Naive thymus-derived CD8-positive, alpha-beta T cell (primary cell): ENCODE data around the gene PPP1CB. TPM values are rescaled to one million over a fixed set of nuclear protein-coding genes. Genes with fewer than 3 reads are reported as not detected.

Source experiments
- ATAC-seq, 2 donors: fragments of 150-1000 bp; cut with Tn5 transposase in 1 of 2; sonication (Bioruptor Pico), chemical (Tn5 transposase) in 1 of 2; 1 replicate in 1 of 2; 2 replicates in 1 of 2; pipeline ENCODE4 v1.10.0; 2021; ENCODE audit warnings: mild to moderate bottlenecking in 2 of 2, moderate library complexity in 2 of 2
- POLR2A ChIA-PET: fragments of 350-600 bp; sonication (Branson Sonifier 250); formaldehyde crosslinking; loops from one replicate; lab custom pipeline; 2021; ENCODE audit warnings: antibody characterized with exemption; lab: Charles Lee
- DNase-seq, 10 donors: peaks; one replicate each; pipeline versions ENCODE4 v3.0.0 to v3.0.0-alpha.2; 2020 to 2022
- H3K27ac Mint-ChIP-seq, 10 donors: one replicate each; pipeline ENCODE4 v1.8.0; 2020 to 2022; ENCODE audit warnings: mild to moderate bottlenecking in 10 of 10, mixed read lengths in 10 of 10, moderate library complexity in 4 of 10, inconsistent platforms in 1 of 10
- H3K27me3 Mint-ChIP-seq, 5 donors: one replicate each; pipeline ENCODE4 v1.8.0; 2021 to 2022; ENCODE audit warnings: mixed read lengths in 5 of 5
- H3K36me3 Mint-ChIP-seq, 3 donors: one replicate each; pipeline ENCODE4 v1.8.0; 2020 to 2022; ENCODE audit warnings: mixed read lengths in 3 of 3, mild to moderate bottlenecking in 2 of 3, inconsistent platforms in 1 of 3
- H3K4me1 Mint-ChIP-seq, 4 donors: one replicate each; pipeline ENCODE4 v1.8.0; 2021 to 2022; ENCODE audit warnings: mixed read lengths in 4 of 4
- H3K4me3 Mint-ChIP-seq, 10 donors: one replicate each; pipeline ENCODE4 v1.8.0; 2020 to 2022; ENCODE audit warnings: mild to moderate bottlenecking in 10 of 10, mixed read lengths in 10 of 10, moderate library complexity in 6 of 10, inconsistent platforms in 1 of 10
- H3K9me3 Mint-ChIP-seq, 9 donors: one replicate each; pipeline ENCODE4 v1.8.0; 2020 to 2022; ENCODE audit warnings: mixed read lengths in 9 of 9, mild to moderate bottlenecking in 3 of 9, inconsistent platforms in 1 of 9, moderate library complexity in 1 of 9
- polyA plus RNA-seq, 3 donors: library from polyadenylated mRNA; unstranded; fragments of 300-500 nt; fragmentation: Illumina TruSeq; gene quantifications; one replicate each; pipeline ENCODE4 v1.2.3, GENCODE V29; 2021
- total RNA-seq, 8 experiments: library from RNA in 2 of 8; stranded (reverse) in 2 of 8; gene quantifications; one replicate each; pipeline ENCODE4 v1.2.3 and lab custom pipeline; 2021 to 2026

The PPP1CB gene
- total RNA-seq (100 to 1,000 TPM; 165 to 166 TPM), polyA plus RNA-seq (10 to 100 TPM; 63.1 to 85.7 (median 82.1) TPM), total RNA-seq (lab: John Stamatoyannopoulos, UW) (126 to 210 (median 187) reads per million in 6 experiments)

GRCh38 chr2:28751252-28751955, at the start of gene PPP1CB:
PPP1CB (plus strand) TSS chr2:28751830; CDS start chr2:28752125, 295 bp downstream.
- peak within 1 kb of the TSS; percentile 88 to 98 (median 96) for H3K4me3 Mint-ChIP-seq
- H3K27ac Mint-ChIP-seq: peak within 1 kb of the TSS; percentile 89 to 100 (median 98)
- ATAC-seq (peak; percentile 83 to 87), DNase-seq (peak; percentile 89 to 99 (median 98))
- H3K27me3 Mint-ChIP-seq: no peaks in the 10 kb centered on the region
- POLR2A ChIA-PET: interaction anchor here (0.6 to 3.7 kb wide), 22 partner anchors 9 to 1395 kb away, joined by 3 to 50 read pairs (median 5); partner anchors contain the start of genes TRMT61B, WDR43 and YPEL5
- H3K9me3 Mint-ChIP-seq: no peaks in the 10 kb centered on the region
- H3K36me3 Mint-ChIP-seq: peaks cover 0 to 16% (median 0%) of the 10 kb centered on the region in 3 donors
- H3K4me1 Mint-ChIP-seq: peaks cover 23 to 64% (median 60%) of the 10 kb centered on the region in 4 donors

- POLR2A ChIA-PET: no interaction called here
- Mint-ChIP-seq H3K9me3 (peaks cover 5 to 31% (median 19%) of the 10 kb centered on the region in 9 donors), H3K36me3 (peaks cover 0 to 18% (median 6%) of the 10 kb centered on the region in 3 donors), H3K27ac (peak overlapping the region in 3 of 10 donors; percentile 26 to 73 (median 66)), H3K4me3 (no peak overlapping the region), H3K4me1 (peaks cover 0 to 4% (median 2%) of the 10 kb centered on the region in 4 donors), H3K27me3 (no peaks in the 10 kb centered on the region)
- ATAC-seq (no peak), DNase-seq (no peak)
Measured at GRCh38 chr2:28702415-28702861, 49.2 kb upstream of the PPP1CB start.

GRCh38 chr2:28702878-28703277, 48.8 kb upstream of the PPP1CB start:
- Mint-ChIP-seq H3K27ac (no peak overlapping the region), H3K36me3 (peaks cover 0 to 18% (median 6%) of the 10 kb centered on the region in 3 donors), H3K9me3 (peaks cover 5 to 31% (median 19%) of the 10 kb centered on the region in 9 donors), H3K27me3 (no peaks in the 10 kb centered on the region), H3K4me3 (no peak overlapping the region), H3K4me1 (peaks cover 0 to 4% (median 2%) of the 10 kb centered on the region in 4 donors)
- DNase-seq (no peak), ATAC-seq (no peak)
- POLR2A ChIA-PET: no interaction called here

GRCh38 chr2:28704621-28705020, 47.0 kb upstream of the PPP1CB start:
- H3K36me3 Mint-ChIP-seq: peaks cover 0 to 18% (median 6%) of the 10 kb centered on the region in 3 donors
- H3K4me1 Mint-ChIP-seq: peaks cover 0 to 4% (median 2%) of the 10 kb centered on the region in 4 donors
- ATAC-seq (no peak), DNase-seq (no peak)
- H3K4me3 Mint-ChIP-seq: no peak overlapping the region
- H3K9me3 Mint-ChIP-seq: peaks cover 5 to 31% (median 19%) of the 10 kb centered on the region in 9 donors
- no peaks in the 10 kb centered on the region for H3K27me3 Mint-ChIP-seq
- H3K27ac Mint-ChIP-seq: peak overlapping the region in 1 of 10 donors; percentile 64
- POLR2A ChIA-PET: no interaction called here

- Mint-ChIP-seq H3K9me3 (peaks cover 5 to 31% (median 19%) of the 10 kb centered on the region in 9 donors), H3K27ac (peak overlapping the region in 3 of 10 donors; percentile 41 to 52 (median 48)), H3K4me1 (peaks cover 0 to 4% (median 2%) of the 10 kb centered on the region in 4 donors), H3K4me3 (no peak overlapping the region), H3K27me3 (no peaks in the 10 kb centered on the region), H3K36me3 (peaks cover 0 to 18% (median 6%) of the 10 kb centered on the region in 3 donors)
- DNase-seq: no peak
- no peak for ATAC-seq
- POLR2A ChIA-PET: no interaction called here
Measured at GRCh38 chr2:28705751-28706440, 45.7 kb upstream of the PPP1CB start.

GRCh38 chr2:28707592-28707991, 44.0 kb upstream of the PPP1CB start:
- H3K4me3 Mint-ChIP-seq: no peak overlapping the region
- no peak overlapping the region for H3K27ac Mint-ChIP-seq
- no peak for DNase-seq
- peaks cover 0 to 4% (median 0%) of the 10 kb centered on the region in 4 donors for H3K4me1 Mint-ChIP-seq
- POLR2A ChIA-PET: no interaction called here
- no peak for ATAC-seq
- peaks cover 5 to 25% (median 18%) of the 10 kb centered on the region in 9 donors for H3K9me3 Mint-ChIP-seq
- peaks cover 0 to 18% (median 6%) of the 10 kb centered on the region in 3 donors for H3K36me3 Mint-ChIP-seq
- H3K27me3 Mint-ChIP-seq: no peaks in the 10 kb centered on the region

GRCh38 chr2:28709101-28709500, 42.5 kb upstream of the PPP1CB start:
- H3K36me3 Mint-ChIP-seq: peaks cover 0 to 18% (median 6%) of the 10 kb centered on the region in 3 donors
- ATAC-seq (no peak), DNase-seq (no peak)
- peaks cover 5 to 25% (median 18%) of the 10 kb centered on the region in 9 donors for H3K9me3 Mint-ChIP-seq
- peaks cover 0 to 4% (median under 1%) of the 10 kb centered on the region in 4 donors for H3K4me1 Mint-ChIP-seq
- no peaks in the 10 kb centered on the region for H3K27me3 Mint-ChIP-seq
- H3K4me3 Mint-ChIP-seq: no peak overlapping the region
- POLR2A ChIA-PET: interaction anchor here (0.6 to 1.4 kb wide), 2 partner anchors 11 to 21 kb away, joined by 5 to 6 read pairs; no protein-coding TSS in a partner anchor
- H3K27ac Mint-ChIP-seq: peak overlapping the region in 2 of 10 donors; percentile 32 to 34

GRCh38 chr2:28710545-28710944, 41.1 kb upstream of the PPP1CB start:
- ATAC-seq (no peak), DNase-seq (no peak)
- Mint-ChIP-seq H3K4me1 (peaks cover 0 to 4% (median 0%) of the 10 kb centered on the region in 4 donors), H3K27ac (peak overlapping the region in 1 of 10 donors; percentile 11), H3K36me3 (peaks cover 0 to 11% (median 4%) of the 10 kb centered on the region in 3 donors), H3K4me3 (no peak overlapping the region), H3K9me3 (peaks cover 4 to 15% (median 10%) of the 10 kb centered on the region in 9 donors), H3K27me3 (no peaks in the 10 kb centered on the region)
- POLR2A ChIA-PET: no interaction called here

GRCh38 chr2:28713577-28714298, 37.9 kb upstream of the PPP1CB start:
- POLR2A ChIA-PET: interaction anchor here (0.6 kb wide), 1 partner anchor 91 kb away, joined by 4 read pairs; no protein-coding TSS in a partner anchor
- peaks cover 0 to 17% (median 1%) of the 10 kb centered on the region in 4 donors for H3K4me1 Mint-ChIP-seq
- peak overlapping the region in 2 of 10 donors; percentile 27 to 90 for H3K27ac Mint-ChIP-seq
- no peaks in the 10 kb centered on the region for H3K27me3 Mint-ChIP-seq
- no peak overlapping the region for H3K4me3 Mint-ChIP-seq
- DNase-seq: no peak
- H3K9me3 Mint-ChIP-seq: no peaks in the 10 kb centered on the region
- no peaks in the 10 kb centered on the region for H3K36me3 Mint-ChIP-seq
- no peak for ATAC-seq

- Mint-ChIP-seq H3K4me1 (peaks cover 0 to 17% (median 1%) of the 10 kb centered on the region in 4 donors), H3K4me3 (no peak overlapping the region), H3K27ac (peak overlapping the region in 1 of 10 donors; percentile 49), H3K36me3 (no peaks in the 10 kb centered on the region), H3K9me3 (no peaks in the 10 kb centered on the region), H3K27me3 (no peaks in the 10 kb centered on the region)
- DNase-seq: peak in 1 of 10 donors; percentile 9
- ATAC-seq: no peak
- POLR2A ChIA-PET: no interaction called here
Measured at GRCh38 chr2:28716265-28716865, 35.3 kb upstream of the PPP1CB start.

GRCh38 chr2:28717339-28717758, 34.3 kb upstream of the PPP1CB start:
- no peaks in the 10 kb centered on the region for H3K27me3 Mint-ChIP-seq
- POLR2A ChIA-PET: no interaction called here
- DNase-seq (no peak), ATAC-seq (no peak)
- H3K9me3 Mint-ChIP-seq: no peaks in the 10 kb centered on the region
- H3K4me1 Mint-ChIP-seq: peaks cover 0 to 17% (median 1%) of the 10 kb centered on the region in 4 donors
- peak overlapping the region in 1 of 10 donors; percentile 51 for H3K4me3 Mint-ChIP-seq
- no peaks in the 10 kb centered on the region for H3K36me3 Mint-ChIP-seq
- peak overlapping the region in 2 of 10 donors; percentile 17 to 28 for H3K27ac Mint-ChIP-seq
